ENCODE measurements around the gene HOXB8. TPM values are rescaled to one million over a fixed set of nuclear protein-coding genes. Genes with fewer than 3 reads are reported as not detected.

Gene HOXB8
- total RNA-seq, 1 donor from 2014 or later = 0.21 TPM

- TF ChIP-seq CTCF (IDR thresholded peaks at IDR 0.05) = no peak
- no peaks in the 10 kb centered on the region for H3K9me3 ChIP-seq
- no peaks in the 10 kb centered on the region for H3K36me3 ChIP-seq
- ATAC-seq (no peak), DNase-seq (no peak)
- H3K4me3 ChIP-seq = no peak overlapping the region
- peaks cover 13% of the 10 kb centered on the region for H3K4me1 ChIP-seq
- intact Hi-C loops (cut with DNase I) = no loop called here
- peaks cover 99% of the 10 kb centered on the region for H3K27me3 ChIP-seq (ENCODE audit: low read depth)
- no peak overlapping the region for H3K27ac ChIP-seq
Observed at GRCh38 chr17:48643697-48644012, 28.6 kb upstream of the HOXB8 start.

- Histone ChIP-seq H3K4me3 (no peak overlapping the region), H3K27ac (no peak overlapping the region), H3K27me3 (ENCODE audit: low read depth) (peaks cover 99% of the 10 kb centered on the region), H3K36me3 (no peaks in the 10 kb centered on the region), H3K4me1 (peaks cover 13% of the 10 kb centered on the region), H3K9me3 (no peaks in the 10 kb centered on the region)
- DNase-seq (no peak), ATAC-seq (no peak)
- intact Hi-C loops (cut with DNase I) = no loop called here
- TF ChIP-seq CTCF (IDR thresholded peaks at IDR 0.05) = no peak
Observed at GRCh38 chr17:48642843-48643696, 28.0 kb upstream of the HOXB8 start.

GRCh38 chr17:48642059-48642842 lies 27.2 kb upstream of the HOXB8 start:
- no peak overlapping the region for H3K4me3 ChIP-seq
- ATAC-seq = no peak
- TF ChIP-seq CTCF (IDR thresholded peaks at IDR 0.05) = no peak

GRCh38 chr17:48641541-48642058 lies 26.5 kb upstream of the HOXB8 start:
- DNase-seq (no peak), ATAC-seq (no peak)
- Histone ChIP-seq H3K9me3 (no peaks in the 10 kb centered on the region), H3K4me1 (peaks cover 3% of the 10 kb centered on the region), H3K4me3 (no peak overlapping the region), H3K36me3 (no peaks in the 10 kb centered on the region), H3K27ac (no peak overlapping the region), H3K27me3 (ENCODE audit: low read depth) (peaks cover 100% of the 10 kb centered on the region)
- intact Hi-C loops (cut with DNase I) = no loop called here
- no peak for TF ChIP-seq CTCF (IDR thresholded peaks at IDR 0.05)

More at GRCh38 chr17:48642059-48642842, 27.2 kb upstream of the HOXB8 start:
- intact Hi-C loops (cut with DNase I) = no loop called here
- DNase-seq = no peak
- H3K27me3 ChIP-seq (ENCODE audit: low read depth) = peaks cover 99% of the 10 kb centered on the region
- H3K36me3 ChIP-seq = no peaks in the 10 kb centered on the region
- no peak overlapping the region for H3K27ac ChIP-seq
- H3K9me3 ChIP-seq = no peaks in the 10 kb centered on the region
- peaks cover 7% of the 10 kb centered on the region for H3K4me1 ChIP-seq

- Histone ChIP-seq H3K4me3 (no peak overlapping the region), H3K27me3 (ENCODE audit: low read depth) (peaks cover 100% of the 10 kb centered on the region)
Observed at GRCh38 chr17:48640858-48641180, 25.7 kb upstream of the HOXB8 start.

More at GRCh38 chr17:48640858-48641180, 25.7 kb upstream of the HOXB8 start:
- H3K9me3 ChIP-seq = no peaks in the 10 kb centered on the region
- no peak overlapping the region for H3K27ac ChIP-seq
- H3K4me1 ChIP-seq = no peaks in the 10 kb centered on the region
- no peaks in the 10 kb centered on the region for H3K36me3 ChIP-seq
- intact Hi-C loops (cut with DNase I) = no loop called here
- no peak for TF ChIP-seq CTCF (IDR thresholded peaks at IDR 0.05)
- ATAC-seq = no peak
- no peak for DNase-seq
